ENCODE measurements around the gene TPBG.

DNA sequence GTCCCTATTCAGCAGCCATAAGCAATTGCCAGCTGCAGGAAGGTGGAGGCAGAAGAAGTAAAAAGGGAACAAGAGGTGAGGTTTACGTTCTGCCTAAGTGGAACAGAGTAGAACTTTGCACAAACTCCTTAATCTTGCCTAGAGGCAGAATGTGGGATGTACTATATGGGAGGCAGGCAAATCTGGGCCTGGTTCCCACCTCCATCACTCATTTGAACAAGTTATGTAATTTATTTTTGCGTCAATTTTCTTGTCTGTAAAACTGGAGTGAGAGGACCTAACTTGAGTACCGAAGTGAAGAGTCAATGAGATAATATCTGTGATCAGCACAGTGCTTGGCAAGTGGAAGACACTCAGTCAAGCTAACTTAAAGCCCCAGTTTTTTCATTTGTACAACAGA, 2.0 kb upstream of the TPBG start:
- TF ChIP-seq, protein P1, sequence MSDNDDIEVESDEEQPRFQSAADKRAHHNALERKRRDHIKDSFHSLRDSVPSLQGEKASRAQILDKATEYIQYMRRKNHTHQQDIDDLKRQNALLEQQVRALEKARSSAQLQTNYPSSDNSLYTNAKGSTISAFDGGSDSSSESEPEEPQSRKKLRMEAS (IDR thresholded peaks at IDR 0.05), result no peak
- TF ChIP-seq CREB1 (IDR thresholded peaks at IDR 0.05; ENCODE audit: low read depth) (no peak), EGR1 (IDR thresholded peaks at IDR 0.05) (no peak), EP300 (IDR thresholded peaks at IDR 0.05; ENCODE audit: borderline replicate concordance) (no peak), CEBPB (IDR thresholded peaks at IDR 0.05) (no peak), YY1 (IDR thresholded peaks at IDR 0.05; ENCODE audit: low read depth) (no peak), RAD21 (IDR thresholded peaks at IDR 0.05; ENCODE audit: low read depth) (no peak), TAF1 (IDR thresholded peaks at IDR 0.05; ENCODE audit: low read depth) (no peak), ZBTB7A (IDR thresholded peaks at IDR 0.05; ENCODE audit: low read depth) (no peak), FOXM1 (IDR thresholded peaks at IDR 0.05; ENCODE audit: borderline replicate concordance, low read depth) (no peak), TCF12 (IDR thresholded peaks at IDR 0.05; ENCODE audit: low read depth) (no peak), NFIC (IDR thresholded peaks at IDR 0.05) (no peak)
- TF ChIP-seq, protein P2, sequence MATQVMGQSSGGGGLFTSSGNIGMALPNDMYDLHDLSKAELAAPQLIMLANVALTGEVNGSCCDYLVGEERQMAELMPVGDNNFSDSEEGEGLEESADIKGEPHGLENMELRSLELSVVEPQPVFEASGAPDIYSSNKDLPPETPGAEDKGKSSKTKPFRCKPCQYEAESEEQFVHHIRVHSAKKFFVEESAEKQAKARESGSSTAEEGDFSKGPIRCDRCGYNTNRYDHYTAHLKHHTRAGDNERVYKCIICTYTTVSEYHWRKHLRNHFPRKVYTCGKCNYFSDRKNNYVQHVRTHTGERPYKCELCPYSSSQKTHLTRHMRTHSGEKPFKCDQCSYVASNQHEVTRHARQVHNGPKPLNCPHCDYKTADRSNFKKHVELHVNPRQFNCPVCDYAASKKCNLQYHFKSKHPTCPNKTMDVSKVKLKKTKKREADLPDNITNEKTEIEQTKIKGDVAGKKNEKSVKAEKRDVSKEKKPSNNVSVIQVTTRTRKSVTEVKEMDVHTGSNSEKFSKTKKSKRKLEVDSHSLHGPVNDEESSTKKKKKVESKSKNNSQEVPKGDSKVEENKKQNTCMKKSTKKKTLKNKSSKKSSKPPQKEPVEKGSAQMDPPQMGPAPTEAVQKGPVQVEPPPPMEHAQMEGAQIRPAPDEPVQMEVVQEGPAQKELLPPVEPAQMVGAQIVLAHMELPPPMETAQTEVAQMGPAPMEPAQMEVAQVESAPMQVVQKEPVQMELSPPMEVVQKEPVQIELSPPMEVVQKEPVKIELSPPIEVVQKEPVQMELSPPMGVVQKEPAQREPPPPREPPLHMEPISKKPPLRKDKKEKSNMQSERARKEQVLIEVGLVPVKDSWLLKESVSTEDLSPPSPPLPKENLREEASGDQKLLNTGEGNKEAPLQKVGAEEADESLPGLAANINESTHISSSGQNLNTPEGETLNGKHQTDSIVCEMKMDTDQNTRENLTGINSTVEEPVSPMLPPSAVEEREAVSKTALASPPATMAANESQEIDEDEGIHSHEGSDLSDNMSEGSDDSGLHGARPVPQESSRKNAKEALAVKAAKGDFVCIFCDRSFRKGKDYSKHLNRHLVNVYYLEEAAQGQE (IDR thresholded peaks at IDR 0.05; ENCODE audit: low read depth), result no peak
- TF ChIP-seq, protein P3, sequence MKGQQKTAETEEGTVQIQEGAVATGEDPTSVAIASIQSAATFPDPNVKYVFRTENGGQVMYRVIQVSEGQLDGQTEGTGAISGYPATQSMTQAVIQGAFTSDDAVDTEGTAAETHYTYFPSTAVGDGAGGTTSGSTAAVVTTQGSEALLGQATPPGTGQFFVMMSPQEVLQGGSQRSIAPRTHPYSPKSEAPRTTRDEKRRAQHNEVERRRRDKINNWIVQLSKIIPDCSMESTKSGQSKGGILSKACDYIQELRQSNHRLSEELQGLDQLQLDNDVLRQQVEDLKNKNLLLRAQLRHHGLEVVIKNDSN (IDR thresholded peaks at IDR 0.05), result no peak
